Endometrium (tissue), 2 donors: ENCODE measurements around the gene CRIP1.

ENCODE experiments used
- FAIRE-seq: peaks from 2 replicates; lab custom pipeline; 2012; peaks lifted over from hg19 to GRCh38; lab: Jason Lieb, UNC
- donor health status: control.
- donor health status: control.

CRIP1 gene

GRCh38 chr14:105486163-105486973 lies at the start of gene CRIP1:
CRIP1 (plus strand) TSS chr14:105486886; CDS start chr14:105487260, 374 bp downstream.
- no peak for FAIRE-seq

- no peak for FAIRE-seq
Observed at GRCh38 chr14:105436891-105437722, 49.6 kb upstream of the CRIP1 start.

GRCh38 chr14:105437723-105438500 lies 48.8 kb upstream of the CRIP1 start:
- no peak for FAIRE-seq

- FAIRE-seq: no peak
Observed at GRCh38 chr14:105439179-105439578, 47.5 kb upstream of the CRIP1 start.

- no peak for FAIRE-seq
Observed at GRCh38 chr14:105439710-105440553, 46.8 kb upstream of the CRIP1 start.

GRCh38 chr14:105440554-105440900 lies 46.2 kb upstream of the CRIP1 start:
- FAIRE-seq: no peak

GRCh38 chr14:105440992-105441391 lies 45.7 kb upstream of the CRIP1 start:
- no peak for FAIRE-seq

GRCh38 chr14:105442125-105442524 lies 44.6 kb upstream of the CRIP1 start:
- FAIRE-seq: no peak

- no peak for FAIRE-seq
Observed at GRCh38 chr14:105442834-105443233, 43.9 kb upstream of the CRIP1 start.

GRCh38 chr14:105444859-105445258 lies 41.8 kb upstream of the CRIP1 start:
- FAIRE-seq: no peak

GRCh38 chr14:105445290-105445689 lies 41.4 kb upstream of the CRIP1 start:
- no peak for FAIRE-seq

GRCh38 chr14:105445901-105446845 lies 40.5 kb upstream of the CRIP1 start:
- no peak for FAIRE-seq

GRCh38 chr14:105446971-105447370 lies 39.7 kb upstream of the CRIP1 start:
- FAIRE-seq: no peak

- no peak for FAIRE-seq
Observed at GRCh38 chr14:105447651-105448640, 38.7 kb upstream of the CRIP1 start.

GRCh38 chr14:105448706-105449111 lies 38.0 kb upstream of the CRIP1 start:
- no peak for FAIRE-seq

GRCh38 chr14:105449276-105450122 lies 37.2 kb upstream of the CRIP1 start:
- no peak for FAIRE-seq

- FAIRE-seq: no peak
Observed at GRCh38 chr14:105450123-105450505, 36.6 kb upstream of the CRIP1 start.
